ENCODE measurements around the gene ARHGAP15. TPM values are rescaled to one million over a fixed set of nuclear protein-coding genes. Genes with fewer than 3 reads are reported as not detected.

Gene ARHGAP15
- total and polyA plus RNA-seq, 4 donors: 3.8 to 17.9 (median 13.2) TPM

DNA sequence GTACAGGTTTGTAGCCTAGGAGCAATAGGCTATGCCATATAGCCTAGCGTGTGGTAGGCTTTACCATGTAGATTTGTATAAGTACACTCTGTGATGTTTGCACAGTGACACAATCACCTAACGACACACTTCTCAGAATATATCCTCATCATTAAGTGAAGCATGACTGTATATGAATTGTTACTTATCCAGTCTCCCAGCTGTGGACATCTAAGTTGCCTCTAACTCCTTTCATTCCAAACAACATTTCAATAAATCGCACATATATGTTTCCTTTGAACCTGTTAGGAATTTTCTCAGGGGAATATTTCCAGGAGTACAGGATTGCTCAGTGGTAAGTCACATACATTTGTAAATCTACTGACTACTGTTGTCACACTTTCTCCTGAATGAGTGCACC, 90.0 kb downstream of the ARHGAP15 start:
- no peak for TF ChIP-seq TAF1 (conservative IDR thresholded peaks at IDR 0.05)
- no peak for TF ChIP-seq RAD21 (IDR thresholded peaks at IDR 0.05)
- TF ChIP-seq ATF3 (IDR thresholded peaks at IDR 0.05): no peak
- TF ChIP-seq FOXA1 (IDR thresholded peaks at IDR 0.05): no peak
- TF ChIP-seq NR2F2 (IDR thresholded peaks at IDR 0.05): no peak
- TF ChIP-seq YY1 (IDR thresholded peaks at IDR 0.05): no peak
- no peak for TF ChIP-seq ZBTB33 (IDR thresholded peaks at IDR 0.05)
- TF ChIP-seq, protein P1, sequence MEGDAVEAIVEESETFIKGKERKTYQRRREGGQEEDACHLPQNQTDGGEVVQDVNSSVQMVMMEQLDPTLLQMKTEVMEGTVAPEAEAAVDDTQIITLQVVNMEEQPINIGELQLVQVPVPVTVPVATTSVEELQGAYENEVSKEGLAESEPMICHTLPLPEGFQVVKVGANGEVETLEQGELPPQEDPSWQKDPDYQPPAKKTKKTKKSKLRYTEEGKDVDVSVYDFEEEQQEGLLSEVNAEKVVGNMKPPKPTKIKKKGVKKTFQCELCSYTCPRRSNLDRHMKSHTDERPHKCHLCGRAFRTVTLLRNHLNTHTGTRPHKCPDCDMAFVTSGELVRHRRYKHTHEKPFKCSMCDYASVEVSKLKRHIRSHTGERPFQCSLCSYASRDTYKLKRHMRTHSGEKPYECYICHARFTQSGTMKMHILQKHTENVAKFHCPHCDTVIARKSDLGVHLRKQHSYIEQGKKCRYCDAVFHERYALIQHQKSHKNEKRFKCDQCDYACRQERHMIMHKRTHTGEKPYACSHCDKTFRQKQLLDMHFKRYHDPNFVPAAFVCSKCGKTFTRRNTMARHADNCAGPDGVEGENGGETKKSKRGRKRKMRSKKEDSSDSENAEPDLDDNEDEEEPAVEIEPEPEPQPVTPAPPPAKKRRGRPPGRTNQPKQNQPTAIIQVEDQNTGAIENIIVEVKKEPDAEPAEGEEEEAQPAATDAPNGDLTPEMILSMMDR (IDR thresholded peaks at IDR 0.05; ENCODE audit: low read depth, low read length, missing input control): no peak
- TF ChIP-seq SP1 (IDR thresholded peaks at IDR 0.05): no peak
- TF ChIP-seq, protein P2, sequence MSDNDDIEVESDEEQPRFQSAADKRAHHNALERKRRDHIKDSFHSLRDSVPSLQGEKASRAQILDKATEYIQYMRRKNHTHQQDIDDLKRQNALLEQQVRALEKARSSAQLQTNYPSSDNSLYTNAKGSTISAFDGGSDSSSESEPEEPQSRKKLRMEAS (IDR thresholded peaks at IDR 0.05): no peak
- no peak for TF ChIP-seq EGR1 (IDR thresholded peaks at IDR 0.05; ENCODE audit: low read depth in 2 of 2)
- TF ChIP-seq JUND (IDR thresholded peaks at IDR 0.05): no peak
- TF ChIP-seq REST (IDR thresholded peaks at IDR 0.05): no peak
- TF ChIP-seq FOXA2 (IDR thresholded peaks at IDR 0.05): no peak
- TF ChIP-seq GABPA (IDR thresholded peaks at IDR 0.05 in 1 of 2, conservative IDR thresholded peaks at IDR 0.05 in 1 of 2): no peak
- no peak for TF ChIP-seq HNF4G (IDR thresholded peaks at IDR 0.05)
- TF ChIP-seq RXRA (IDR thresholded peaks at IDR 0.05): no peak
- TF ChIP-seq HNF4A (conservative IDR thresholded peaks at IDR 0.05): no peak
- Histone ChIP-seq H3K27ac (ENCODE audit: low read depth in 1 of 2, low read length in 2 of 2) (no peak overlapping the region), H3K9me3 (ENCODE audit: control insufficient read depth in 4 of 4, low read length in 3 of 4) (no peaks in the 10 kb centered on the region), H3K36me3 (ENCODE audit: control insufficient read depth in 4 of 4, insufficient read depth in 3 of 4, low read depth in 1 of 4, low read length in 3 of 4) (no peaks in the 10 kb centered on the region), H3K4me1 (ENCODE audit: control insufficient read depth in 4 of 4, insufficient read depth in 4 of 4, low read length in 3 of 4) (no peaks in the 10 kb centered on the region), H3K4me3 (ENCODE audit: low read depth in 1 of 3, low read length in 3 of 3) (no peak overlapping the region), H3K9ac (ENCODE audit: low read depth in 1 of 2, low read length in 2 of 2) (no peak overlapping the region), H3K27me3 (ENCODE audit: control insufficient read depth in 4 of 4, insufficient read depth in 4 of 4, low read length in 3 of 4) (no peaks in the 10 kb centered on the region)
- 83% methylated on average over 3 of the region's 3 CpGs for WGBS
- no peak for DNase-seq (ENCODE audit: low spot score)

Measured in liver (tissue), 9 donors.